PC-3 (cell line): ENCODE results near the gene C4orf17. TPM values are rescaled to one million over a fixed set of nuclear protein-coding genes. Genes with fewer than 3 reads are reported as not detected.
"Not testable (repeated sequence)": the region's sequence is repeated elsewhere in the genome, so short reads cannot be mapped to it uniquely, and the experiment has no call there.

Experiments
- ATAC-seq: fragments of 200-7000 bp; cut with Tn5 transposase; 2 replicates; pipeline ENCODE4 v1.9.1; 2020; ENCODE audit warnings: mild to moderate bottlenecking, moderate library complexity
- BruUV-seq: library from RNA; stranded (reverse); fragments of 400-500 nt; replicated peaks from 2 replicates; lab custom pipeline; 2021; lab: Mats Ljungman, UMichigan
- CTCF ChIA-PET: fragments of 300-600 bp; sonication (Branson Sonifier 250); formaldehyde crosslinking; loops from one replicate; lab custom pipeline; 2022; ENCODE audit warnings: antibody characterized with exemption; lab: Charles Lee
- POLR2A ChIA-PET: fragments of 300-600 bp; sonication (Branson Sonifier 250); formaldehyde crosslinking; loops from one replicate; lab custom pipeline; 2022; ENCODE audit warnings: antibody characterized with exemption; ENCODE audit not compliant: unreplicated experiment; lab: Charles Lee
- DNase-seq: peaks from one replicate; pipeline ENCODE4 v3.0.0-alpha.2; 2015
- H2AFZ ChIP-seq: fragments of 300-600 bp; sonication (generic); 2 replicates; pipeline ENCODE4 v1.6.0; 2016; ENCODE audit warnings: antibody characterized with exemption, low read length
- H3F3A ChIP-seq: fragments of 300-600 bp; sonication (generic); one replicate; pipeline ENCODE4 v1.6.0; 2017; ENCODE audit warnings: antibody characterized with exemption, low read length, control low read depth, mild to moderate bottlenecking; ENCODE audit not compliant: unreplicated experiment
- H3K27ac ChIP-seq: fragments of 300-600 bp; sonication (generic); 2 replicates; pipeline ENCODE4 v1.5.1; 2016; ENCODE audit warnings: mild to moderate bottlenecking, low read length
- H3K27me3 ChIP-seq: fragments of 300-600 bp; sonication (generic); 2 replicates; pipeline ENCODE4 v1.6.1; 2016; ENCODE audit warnings: low read length, mixed read lengths
- H3K36me3 ChIP-seq: fragments of 300-600 bp; sonication (generic); 2 replicates; pipeline ENCODE4 v1.6.1; 2016; ENCODE audit warnings: low read depth, mixed run types, low read length, mixed read lengths
- H3K4me1 ChIP-seq: fragments of 300-600 bp; sonication (generic); 2 replicates; pipeline ENCODE4 v1.5.1; 2016; ENCODE audit warnings: low read length; ENCODE audit not compliant: insufficient read depth
- H3K4me2 ChIP-seq: fragments of 300-600 bp; sonication (generic); 2 replicates; pipeline ENCODE4 v1.6.0; 2016; ENCODE audit warnings: low read length
- H3K4me3 ChIP-seq: fragments of 300-600 bp; sonication (generic); 2 replicates; pipeline ENCODE4 v1.5.1; 2016; ENCODE audit warnings: mild to moderate bottlenecking, low read length, mixed read lengths
- H3K79me2 ChIP-seq: fragments of 300-600 bp; sonication (generic); 2 replicates; pipeline ENCODE4 v1.6.1; 2017; ENCODE audit warnings: low read length, mixed read lengths
- H3K9ac ChIP-seq: fragments of 300-600 bp; sonication (generic); 2 replicates; pipeline ENCODE4 v1.6.0; 2016; ENCODE audit warnings: mild to moderate bottlenecking, low read length
- H3K9me2 ChIP-seq: fragments of 300-600 bp; sonication (generic); replicated peaks from 2 replicates; pipeline ENCODE4 v1.6.1; 2016; ENCODE audit warnings: mixed run types, low read length, mixed read lengths
- H3K9me3 ChIP-seq: fragments of 300-600 bp; sonication (generic); 2 replicates; pipeline ENCODE4 v1.6.1; 2016; ENCODE audit warnings: low read length, mixed read lengths
- H4K20me1 ChIP-seq: fragments of 300-600 bp; sonication (generic); 2 replicates; pipeline ENCODE4 v1.6.1; 2016; ENCODE audit warnings: low read length, mixed read lengths
- EZH2 ChIP-seq: fragments of 300-600 bp; sonication (generic); IDR thresholded peaks from one replicate; pipeline ENCODE4 v1.6.1; 2017; ENCODE audit warnings: antibody characterized with exemption, mild to moderate bottlenecking, low read length; ENCODE audit not compliant: unreplicated experiment
- EZH2phosphoT487 ChIP-seq: fragments of 300-600 bp; sonication (generic); IDR thresholded peaks from 2 replicates; pipeline ENCODE4 v1.6.1; 2018; ENCODE audit warnings: mild to moderate bottlenecking, antibody characterized with exemption, low read length, borderline replicate concordance
- intact Hi-C: fragments of 100-400 bp; cut with micrococcal nuclease; formaldehyde crosslinking; loops from 2 replicates; pipeline ENCODE4 v1.9.0; 2023
- total RNA-seq: library from RNA; depleted of rRNA; stranded (reverse); fragments of >200 nt; gene quantifications from 2 replicates; pipeline ENCODE4 v1.2.3, GENCODE V29; 2014
- TF ChIP-seq, protein P1 (sequence below): fragments of 300-600 bp; sonication (generic); conservative IDR thresholded peaks from 2 replicates; pipeline ENCODE4 v1.5.1; 2017; ENCODE audit warnings: antibody characterized with exemption, low read depth, mild to moderate bottlenecking, low read length

Gene C4orf17
- total RNA-seq, 1 experiment from 2014 or later, result not detected

DNA sequence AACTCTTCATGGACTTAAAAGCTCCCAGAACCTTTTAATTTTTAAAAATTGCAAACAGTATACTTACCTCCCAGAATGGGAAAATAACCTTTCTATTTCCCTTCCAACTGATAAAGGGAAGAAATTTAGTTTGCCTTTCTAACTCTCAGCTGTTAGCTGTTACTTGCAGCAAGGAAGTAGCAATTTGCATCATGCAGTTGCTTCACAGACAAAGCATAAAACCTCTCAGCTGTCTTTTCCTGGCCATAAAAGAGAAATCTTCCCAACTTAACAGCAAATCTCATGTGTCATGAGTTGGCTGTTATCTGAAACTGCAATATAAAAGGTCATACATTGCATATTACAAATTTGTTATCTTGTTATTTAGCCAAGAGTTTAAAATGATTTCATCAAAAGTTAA is 18.4 kb downstream of the C4orf17 start:
- H3K27ac ChIP-seq, result no peak overlapping the region
- CTCF ChIA-PET, result no interaction called here
- no peaks in the 10 kb centered on the region for H3F3A ChIP-seq
- DNase-seq, result no peak
- no peaks in the 10 kb centered on the region for H3K4me1 ChIP-seq
- no peaks in the 10 kb centered on the region; the same call in 1 of the 2 replicates for H3K27me3 ChIP-seq
- no peak overlapping the region for H3K4me3 ChIP-seq
- ATAC-seq, result no peak
- POLR2A ChIA-PET, result no interaction called here
- no peaks in the 10 kb centered on the region for H3K79me2 ChIP-seq
- H3K9ac ChIP-seq, result no peak overlapping the region
- H3K4me2 ChIP-seq, result no peak overlapping the region
- H3K36me3 ChIP-seq, result no peaks in the 10 kb centered on the region
- no peaks in the 10 kb centered on the region for H4K20me1 ChIP-seq
- intact Hi-C loops, result no loop called here
- TF ChIP-seq, protein P1, sequence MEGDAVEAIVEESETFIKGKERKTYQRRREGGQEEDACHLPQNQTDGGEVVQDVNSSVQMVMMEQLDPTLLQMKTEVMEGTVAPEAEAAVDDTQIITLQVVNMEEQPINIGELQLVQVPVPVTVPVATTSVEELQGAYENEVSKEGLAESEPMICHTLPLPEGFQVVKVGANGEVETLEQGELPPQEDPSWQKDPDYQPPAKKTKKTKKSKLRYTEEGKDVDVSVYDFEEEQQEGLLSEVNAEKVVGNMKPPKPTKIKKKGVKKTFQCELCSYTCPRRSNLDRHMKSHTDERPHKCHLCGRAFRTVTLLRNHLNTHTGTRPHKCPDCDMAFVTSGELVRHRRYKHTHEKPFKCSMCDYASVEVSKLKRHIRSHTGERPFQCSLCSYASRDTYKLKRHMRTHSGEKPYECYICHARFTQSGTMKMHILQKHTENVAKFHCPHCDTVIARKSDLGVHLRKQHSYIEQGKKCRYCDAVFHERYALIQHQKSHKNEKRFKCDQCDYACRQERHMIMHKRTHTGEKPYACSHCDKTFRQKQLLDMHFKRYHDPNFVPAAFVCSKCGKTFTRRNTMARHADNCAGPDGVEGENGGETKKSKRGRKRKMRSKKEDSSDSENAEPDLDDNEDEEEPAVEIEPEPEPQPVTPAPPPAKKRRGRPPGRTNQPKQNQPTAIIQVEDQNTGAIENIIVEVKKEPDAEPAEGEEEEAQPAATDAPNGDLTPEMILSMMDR, result no peak
- TF ChIP-seq EZH2phosphoT487 (no peak), EZH2 (no peak)
- no peaks in the 10 kb centered on the region for H3K9me3 ChIP-seq
- no peaks in the 10 kb centered on the region for H3K9me2 ChIP-seq
- BruUV-seq, result no TSS peak
- no peak overlapping the region for H2AFZ ChIP-seq

DNA sequence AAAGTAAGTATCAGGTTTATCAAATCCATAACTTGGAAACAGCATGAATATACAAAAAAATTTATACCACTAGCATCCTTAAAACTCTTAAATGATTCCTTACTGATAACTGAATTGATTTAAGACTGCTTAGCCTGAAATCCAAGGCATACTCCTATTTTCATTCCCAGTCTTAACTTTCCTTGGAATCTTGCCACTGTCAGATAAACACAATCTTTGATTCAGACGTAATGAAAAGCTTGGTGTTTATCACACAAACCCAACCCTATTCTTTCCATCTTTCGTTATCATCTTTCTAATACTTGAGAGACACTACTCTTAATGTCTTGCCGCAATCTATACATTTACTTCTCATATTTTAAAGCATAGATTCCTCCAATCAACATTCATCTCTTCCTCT is 19.1 kb downstream of the C4orf17 start:
- Histone ChIP-seq H3K4me3 (no peak overlapping the region), H4K20me1 (no peaks in the 10 kb centered on the region), H3F3A (no peaks in the 10 kb centered on the region), H3K9me3 (no peaks in the 10 kb centered on the region), H3K27ac (no peak overlapping the region), H2AFZ (no peak overlapping the region), H3K9ac (no peak overlapping the region), H3K36me3 (no peaks in the 10 kb centered on the region), H3K27me3 (no peaks in the 10 kb centered on the region; the same call in 1 of the 2 replicates), H3K79me2 (no peaks in the 10 kb centered on the region), H3K4me1 (no peaks in the 10 kb centered on the region), H3K9me2 (no peaks in the 10 kb centered on the region), H3K4me2 (no peak overlapping the region)
- CTCF ChIA-PET, result no interaction called here
- intact Hi-C loops, result no loop called here
- no TSS peak for BruUV-seq
- no peak for ATAC-seq
- TF ChIP-seq EZH2 (no peak), EZH2phosphoT487 (no peak)
- TF ChIP-seq, protein P1, result no peak
- no peak for DNase-seq
- POLR2A ChIA-PET, result no interaction called here

DNA sequence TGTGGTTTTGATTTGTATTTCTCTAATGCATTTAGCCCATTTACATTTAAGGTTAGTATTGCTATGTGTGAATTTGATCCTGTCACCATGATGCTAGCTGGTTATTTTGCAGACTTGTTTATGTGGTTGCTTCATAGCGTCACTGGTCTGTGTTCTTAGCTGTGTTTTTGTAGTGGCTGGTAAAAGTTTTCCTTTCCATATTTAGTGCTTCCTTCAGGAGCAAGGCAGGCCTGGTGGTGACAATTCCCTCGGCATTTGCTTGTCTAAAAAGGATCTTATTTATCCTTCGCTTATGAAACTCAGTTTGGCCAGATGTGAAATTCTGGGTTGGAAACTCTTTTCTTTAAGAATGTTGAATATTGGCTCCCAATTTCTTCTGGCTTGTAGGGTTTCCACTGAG is 23.9 kb downstream of the C4orf17 start:
- H3K27me3 ChIP-seq, H3K36me3 ChIP-seq, BruUV-seq, H3K9me2 ChIP-seq, intact Hi-C loops, DNase-seq, H3K9me3 ChIP-seq, H3K4me2 ChIP-seq, H3K4me1 ChIP-seq, CTCF ChIA-PET, H3K4me3 ChIP-seq, H2AFZ ChIP-seq, H3K27ac ChIP-seq, H3K9ac ChIP-seq, ATAC-seq, H4K20me1 ChIP-seq, H3K79me2 ChIP-seq, H3F3A ChIP-seq, POLR2A ChIA-PET: not testable (repeated sequence)
